ENCODE measurements around the gene HIBADH.
A peak's percentile ranks its signal among the peaks of the same experiment; 100 is the strongest.

HIBADH gene

GRCh38 chr7:27689591-27690164, 27.0 kb upstream of the HIBADH start:
- TF ChIP-seq CTCF (IDR thresholded peaks at IDR 0.05; ENCODE audit: insufficient read depth, low read depth, low read length, missing control alignments): peak; percentile 56
- H3K4me3 ChIP-seq (ENCODE audit: low read length): no peak overlapping the region
- DNase-seq (ENCODE audit: low read depth): peak; percentile 42

GRCh38 chr7:27689150-27689549, 26.5 kb upstream of the HIBADH start:
- no peak overlapping the region for H3K4me3 ChIP-seq (ENCODE audit: low read length)
- no peak for TF ChIP-seq CTCF (IDR thresholded peaks at IDR 0.05; ENCODE audit: insufficient read depth, low read depth, low read length, missing control alignments)
- no peak for DNase-seq (ENCODE audit: low read depth)

- no peak for TF ChIP-seq CTCF (IDR thresholded peaks at IDR 0.05; ENCODE audit: insufficient read depth, low read depth, low read length, missing control alignments)
- no peak for DNase-seq (ENCODE audit: low read depth)
- H3K4me3 ChIP-seq (ENCODE audit: low read length): no peak overlapping the region
These were observed 26.0 kb upstream of the HIBADH start for GRCh38 chr7:27688646-27689045.

- DNase-seq (ENCODE audit: low read depth): no peak
- no peak overlapping the region for H3K4me3 ChIP-seq (ENCODE audit: low read length)
- TF ChIP-seq CTCF (IDR thresholded peaks at IDR 0.05; ENCODE audit: insufficient read depth, low read depth, low read length, missing control alignments): no peak
These were observed 25.4 kb upstream of the HIBADH start for GRCh38 chr7:27688056-27688455.

- no peak overlapping the region for H3K4me3 ChIP-seq (ENCODE audit: low read length)
- TF ChIP-seq CTCF (IDR thresholded peaks at IDR 0.05; ENCODE audit: insufficient read depth, low read depth, low read length, missing control alignments): no peak
- no peak for DNase-seq (ENCODE audit: low read depth)
These were observed 23.6 kb upstream of the HIBADH start for GRCh38 chr7:27686315-27686714.

GRCh38 chr7:27685893-27686292, 23.2 kb upstream of the HIBADH start:
- no peak for TF ChIP-seq CTCF (IDR thresholded peaks at IDR 0.05; ENCODE audit: insufficient read depth, low read depth, low read length, missing control alignments)
- no peak for DNase-seq (ENCODE audit: low read depth)
- H3K4me3 ChIP-seq (ENCODE audit: low read length): no peak overlapping the region

GRCh38 chr7:27685209-27685608, 22.5 kb upstream of the HIBADH start:
- TF ChIP-seq CTCF (IDR thresholded peaks at IDR 0.05; ENCODE audit: insufficient read depth, low read depth, low read length, missing control alignments): no peak
- DNase-seq (ENCODE audit: low read depth): no peak
- no peak overlapping the region for H3K4me3 ChIP-seq (ENCODE audit: low read length)
